Naive thymus-derived CD8-positive, alpha-beta T cell (primary cell): Measurements from ENCODE around the gene TYRO3. TPM values are rescaled to one million over a fixed set of nuclear protein-coding genes. Genes with fewer than 3 reads are reported as not detected.

ENCODE experiments used
- ATAC-seq, 2 donors: fragments of 150-1000 bp; cut with Tn5 transposase in 1 of 2; sonication (Bioruptor Pico), chemical (Tn5 transposase) in 1 of 2; 1 replicate in 1 of 2; 2 replicates in 1 of 2; pipeline ENCODE4 v1.10.0; 2021; ENCODE audit warnings: mild to moderate bottlenecking in 2 of 2, moderate library complexity in 2 of 2
- POLR2A ChIA-PET: fragments of 350-600 bp; sonication (Branson Sonifier 250); formaldehyde crosslinking; loops from one replicate; lab custom pipeline; 2021; ENCODE audit warnings: antibody characterized with exemption; lab: Charles Lee
- DNase-seq, 10 donors: peaks; one replicate each; pipeline versions ENCODE4 v3.0.0 to v3.0.0-alpha.2; 2020 to 2022
- H3K27ac Mint-ChIP-seq, 10 donors: one replicate each; pipeline ENCODE4 v1.8.0; 2020 to 2022; ENCODE audit warnings: mild to moderate bottlenecking in 10 of 10, mixed read lengths in 10 of 10, moderate library complexity in 4 of 10, inconsistent platforms in 1 of 10
- H3K27me3 Mint-ChIP-seq, 5 donors: one replicate each; pipeline ENCODE4 v1.8.0; 2021 to 2022; ENCODE audit warnings: mixed read lengths in 5 of 5
- H3K36me3 Mint-ChIP-seq, 3 donors: one replicate each; pipeline ENCODE4 v1.8.0; 2020 to 2022; ENCODE audit warnings: mixed read lengths in 3 of 3, mild to moderate bottlenecking in 2 of 3, inconsistent platforms in 1 of 3
- H3K4me1 Mint-ChIP-seq, 4 donors: one replicate each; pipeline ENCODE4 v1.8.0; 2021 to 2022; ENCODE audit warnings: mixed read lengths in 4 of 4
- H3K4me3 Mint-ChIP-seq, 10 donors: one replicate each; pipeline ENCODE4 v1.8.0; 2020 to 2022; ENCODE audit warnings: mild to moderate bottlenecking in 10 of 10, mixed read lengths in 10 of 10, moderate library complexity in 6 of 10, inconsistent platforms in 1 of 10
- H3K9me3 Mint-ChIP-seq, 9 donors: one replicate each; pipeline ENCODE4 v1.8.0; 2020 to 2022; ENCODE audit warnings: mixed read lengths in 9 of 9, mild to moderate bottlenecking in 3 of 9, inconsistent platforms in 1 of 9, moderate library complexity in 1 of 9
- polyA plus RNA-seq, 3 donors: library from polyadenylated mRNA; unstranded; fragments of 300-500 nt; fragmentation: Illumina TruSeq; gene quantifications; one replicate each; pipeline ENCODE4 v1.2.3, GENCODE V29; 2021
- total RNA-seq, 8 experiments: library from RNA in 2 of 8; stranded (reverse) in 2 of 8; gene quantifications; one replicate each; pipeline ENCODE4 v1.2.3 and lab custom pipeline; 2021 to 2026

TYRO3 gene
- total and polyA plus RNA-seq, 5 experiments from 2014 or later: 0.05 TPM; not detected in 4

DNA sequence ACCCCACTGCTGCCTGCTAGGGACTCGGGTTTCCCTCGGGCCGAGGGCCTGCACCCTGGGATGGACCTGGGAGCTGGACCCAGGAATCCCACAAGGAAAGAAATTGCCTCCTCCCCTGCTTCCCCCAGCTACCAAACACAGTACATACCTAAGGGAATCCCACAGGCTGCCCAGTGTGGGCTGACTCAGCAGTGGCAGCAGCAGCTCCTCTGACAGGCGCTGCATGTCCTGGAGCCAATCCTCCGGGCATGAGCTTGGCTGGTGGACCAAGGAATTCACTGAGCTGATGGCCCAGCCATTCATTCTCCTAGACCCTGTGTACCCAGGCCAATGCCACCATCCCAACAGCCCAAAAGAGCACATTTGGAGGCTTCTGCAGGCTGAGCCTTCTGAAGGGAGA, 35.9 kb upstream of the TYRO3 start:
- Mint-ChIP-seq H3K27ac (peak overlapping the region in 2 of 10 donors; percentile 43), H3K27me3 (no peaks in the 10 kb centered on the region), H3K4me1 (peaks cover 0 to 4% (median 0%) of the 10 kb centered on the region in 4 donors), H3K36me3 (peaks cover 0 to 35% (median 10%) of the 10 kb centered on the region in 3 donors), H3K9me3 (no peaks in the 10 kb centered on the region), H3K4me3 (no peak overlapping the region)
- no peak for DNase-seq
- ATAC-seq: no peak
- POLR2A ChIA-PET: no interaction called here

DNA sequence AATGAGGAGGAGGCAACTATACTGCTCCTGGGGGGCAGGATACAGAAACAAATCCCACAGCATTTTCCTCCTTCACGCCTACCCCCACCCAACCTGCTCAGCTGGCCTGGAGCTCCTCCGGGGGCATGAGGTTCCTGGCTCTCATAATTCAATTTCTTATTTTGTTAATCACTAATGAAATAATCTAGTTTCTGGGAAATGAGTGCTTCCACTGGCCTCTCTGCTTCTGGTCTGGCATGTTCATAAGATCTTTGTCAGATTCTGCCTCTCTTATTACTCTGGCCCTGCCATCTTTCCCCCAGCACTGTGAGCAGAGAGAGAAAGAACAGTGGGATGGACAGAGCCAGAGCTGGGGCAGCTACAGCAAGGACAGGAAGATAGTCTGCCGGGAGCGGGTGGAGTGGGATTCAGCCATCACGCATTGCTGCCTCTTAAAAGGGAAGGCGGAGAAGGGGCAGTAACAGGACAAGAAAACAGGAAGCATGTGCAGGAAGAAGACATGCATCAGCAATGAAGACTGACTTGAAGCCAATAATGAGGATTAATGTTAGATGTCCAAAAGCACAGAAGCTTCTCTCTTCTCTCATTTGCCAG, 28.6 kb upstream of the TYRO3 start:
- Mint-ChIP-seq H3K27me3 (no peaks in the 10 kb centered on the region), H3K9me3 (no peaks in the 10 kb centered on the region), H3K36me3 (peaks cover 0 to 84% (median 28%) of the 10 kb centered on the region in 3 donors), H3K4me1 (peaks cover 0 to 7% (median 3%) of the 10 kb centered on the region in 4 donors), H3K4me3 (no peak overlapping the region), H3K27ac (no peak overlapping the region)
- ATAC-seq (no peak), DNase-seq (no peak)
- POLR2A ChIA-PET: interaction anchor here (0.7 to 1.7 kb wide), 2 partner anchors 15 to 17 kb away, joined by 3 to 4 read pairs; partner anchors contain the start of gene LTK

- Mint-ChIP-seq H3K36me3 (peaks cover 4 to 56% (median 15%) of the 10 kb centered on the region in 3 donors), H3K27ac (no peak overlapping the region)
- POLR2A ChIA-PET: no interaction called here
These were observed 23.5 kb upstream of the TYRO3 start for GRCh38 chr15:41535544-41535943.

GRCh38 chr15:41536866-41537265, 22.1 kb upstream of the TYRO3 start:
- H3K36me3 Mint-ChIP-seq: peaks cover 4 to 55% (median 13%) of the 10 kb centered on the region in 3 donors
- no peak overlapping the region for H3K4me3 Mint-ChIP-seq
- ATAC-seq (no peak), DNase-seq (no peak)
- POLR2A ChIA-PET: interaction anchor here (0.8 kb wide), 1 partner anchor 53 kb away, joined by 3 read pairs; no protein-coding TSS in a partner anchor
- H3K4me1 Mint-ChIP-seq: peaks cover 2 to 12% (median 7%) of the 10 kb centered on the region in 4 donors
- H3K9me3 Mint-ChIP-seq: no peaks in the 10 kb centered on the region
- peak overlapping the region in 2 of 10 donors; percentile 14 to 20 for H3K27ac Mint-ChIP-seq
- H3K27me3 Mint-ChIP-seq: no peaks in the 10 kb centered on the region

More at GRCh38 chr15:41535544-41535943, 23.5 kb upstream of the TYRO3 start:
- ATAC-seq (no peak), DNase-seq (no peak)
- Mint-ChIP-seq H3K9me3 (no peaks in the 10 kb centered on the region), H3K4me1 (peaks cover 4 to 12% (median 6%) of the 10 kb centered on the region in 4 donors), H3K27me3 (no peaks in the 10 kb centered on the region), H3K4me3 (no peak overlapping the region)

GRCh38 chr15:41543521-41543870, 15.5 kb upstream of the TYRO3 start:
- DNase-seq (no peak), ATAC-seq (no peak)
- Mint-ChIP-seq H3K27ac (peak overlapping the region; percentile 89 to 98 (median 95)), H3K27me3 (no peaks in the 10 kb centered on the region), H3K4me1 (peaks cover 9 to 25% (median 17%) of the 10 kb centered on the region in 4 donors), H3K4me3 (peak overlapping the region; percentile 91 to 97 (median 95)), H3K36me3 (peaks cover 0 to 7% (median 0%) of the 10 kb centered on the region in 3 donors), H3K9me3 (no peaks in the 10 kb centered on the region)
- POLR2A ChIA-PET: interaction anchor here (0.6 to 3.5 kb wide), 11 partner anchors 11 to 1085 kb away, joined by 3 to 25 read pairs (median 5); partner anchors contain the start of genes LTK, MGA and TYRO3

- H3K36me3 Mint-ChIP-seq: peaks cover 0 to 7% (median 0%) of the 10 kb centered on the region in 3 donors
- POLR2A ChIA-PET: interaction anchor here (0.6 to 3.5 kb wide), 19 partner anchors 10 to 1061 kb away, joined by 3 to 25 read pairs (median 4); partner anchors contain the start of genes ITPKA, LTK, MGA and TYRO3
- ATAC-seq: peak; percentile 18 to 44
- peak overlapping the region; percentile 91 to 97 (median 95) for H3K4me3 Mint-ChIP-seq
- H3K9me3 Mint-ChIP-seq: no peaks in the 10 kb centered on the region
- H3K4me1 Mint-ChIP-seq: peaks cover 9 to 25% (median 16%) of the 10 kb centered on the region in 4 donors
- H3K27me3 Mint-ChIP-seq: no peaks in the 10 kb centered on the region
- peak in 6 of 10 donors; percentile 23 to 69 (median 48) for DNase-seq
- peak overlapping the region; percentile 89 to 98 (median 95) for H3K27ac Mint-ChIP-seq
These were observed 14.4 kb upstream of the TYRO3 start for GRCh38 chr15:41544650-41545015.

- no peaks in the 10 kb centered on the region for H3K27me3 Mint-ChIP-seq
- peaks cover 0 to 7% (median 0%) of the 10 kb centered on the region in 3 donors for H3K36me3 Mint-ChIP-seq
- peak overlapping the region; percentile 91 to 97 (median 95) for H3K4me3 Mint-ChIP-seq
- DNase-seq (no peak), ATAC-seq (no peak)
- peaks cover 9 to 25% (median 16%) of the 10 kb centered on the region in 4 donors for H3K4me1 Mint-ChIP-seq
- H3K27ac Mint-ChIP-seq: peak overlapping the region; percentile 48 to 98 (median 95)
- no peaks in the 10 kb centered on the region for H3K9me3 Mint-ChIP-seq
- POLR2A ChIA-PET: interaction anchor here (0.8 to 3.5 kb wide), 6 partner anchors 13 to 143 kb away, joined by 3 to 25 read pairs (median 4); partner anchors contain the start of genes ITPKA and TYRO3
These were observed 13.8 kb upstream of the TYRO3 start for GRCh38 chr15:41545218-41545617.

DNA sequence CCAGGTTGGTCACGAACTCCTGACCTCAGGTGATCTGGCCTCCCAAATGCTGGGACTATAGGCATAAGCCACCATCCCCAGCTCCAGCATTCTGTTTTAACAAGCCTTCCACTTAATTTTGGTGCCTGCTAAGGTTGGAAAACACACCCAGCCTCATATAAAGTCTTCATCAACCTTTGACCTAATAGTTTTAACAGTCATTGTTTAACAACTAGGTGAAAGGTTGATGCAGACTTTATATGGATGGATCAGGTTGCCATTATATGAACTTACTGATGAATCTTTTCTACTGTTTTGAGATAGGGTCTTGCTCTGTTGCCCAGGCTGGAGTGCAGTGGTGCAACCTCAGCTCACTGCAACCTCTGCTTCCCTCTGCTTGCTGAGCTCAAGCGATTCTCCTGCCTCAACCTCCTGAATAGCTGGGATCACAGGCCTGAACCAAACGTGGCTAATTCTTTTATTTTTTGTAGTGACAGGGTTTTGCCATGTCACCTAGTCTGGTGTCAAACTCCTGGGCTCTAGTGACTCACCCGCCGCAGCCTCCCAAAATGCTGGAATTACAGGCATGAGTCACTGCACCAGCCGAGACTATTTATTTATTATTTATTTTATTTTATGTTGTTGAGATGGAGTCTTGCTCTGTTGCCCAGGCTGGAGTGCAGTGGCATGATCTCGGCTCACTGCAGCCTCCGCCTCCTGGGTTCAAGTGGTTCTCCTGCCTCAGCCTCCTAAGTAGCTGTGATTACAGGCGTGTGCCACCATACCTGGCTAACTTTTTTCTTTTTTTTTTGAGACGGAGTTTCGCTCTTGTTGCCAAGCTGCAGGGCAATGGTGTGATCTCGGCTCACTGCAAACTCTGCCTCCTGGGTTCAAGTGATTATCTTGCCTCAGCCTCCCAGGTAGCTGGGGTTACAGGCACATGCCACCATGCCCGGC, 11.9 kb upstream of the TYRO3 start:
- Mint-ChIP-seq H3K4me3 (peak overlapping the region in 1 of 10 donors; percentile 38), H3K9me3 (no peaks in the 10 kb centered on the region)

DNA sequence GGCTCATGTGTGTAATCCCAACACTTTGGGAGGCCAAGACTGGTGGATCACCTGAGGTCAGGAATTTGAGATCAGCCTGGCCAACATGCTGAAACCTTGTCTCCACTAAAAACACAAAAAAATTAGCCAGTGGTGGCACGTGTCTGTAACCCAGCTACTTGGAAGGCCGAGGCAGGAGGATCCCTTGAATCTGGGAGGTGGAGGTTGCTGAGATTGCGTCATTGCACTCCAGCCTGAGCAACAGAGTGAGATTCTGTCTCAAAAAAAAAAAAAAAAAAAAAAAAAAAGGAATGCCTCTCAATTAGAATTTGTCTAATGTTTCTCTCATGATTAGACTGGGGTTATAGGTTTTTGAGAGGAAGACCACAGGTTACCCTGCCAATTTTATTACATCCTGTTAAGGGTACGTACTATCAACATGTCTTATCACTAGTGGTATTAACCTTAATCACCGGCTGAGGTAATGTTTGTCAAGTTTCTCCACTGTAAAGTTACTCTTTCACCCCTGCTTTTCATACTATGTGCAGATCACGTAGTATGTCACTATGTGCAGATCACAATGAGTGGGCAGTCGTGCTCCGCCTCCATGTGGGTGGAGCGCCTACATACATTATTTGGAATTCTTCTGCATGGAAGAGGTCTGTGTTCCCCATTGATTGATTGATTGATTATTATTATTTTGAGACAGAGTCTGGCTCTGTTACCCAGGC, 8.8 kb upstream of the TYRO3 start:
- POLR2A ChIA-PET: no interaction called here
- no peaks in the 10 kb centered on the region for H3K36me3 Mint-ChIP-seq
- H3K27me3 Mint-ChIP-seq: peaks cover 0 to 5% (median 0%) of the 10 kb centered on the region in 5 donors

More for the DNA sequence above, 11.9 kb upstream of the TYRO3 start:
- POLR2A ChIA-PET: no interaction called here
- DNase-seq (no peak), ATAC-seq (no peak)
- Mint-ChIP-seq H3K36me3 (peaks cover 0 to under 1% (median 0%) of the 10 kb centered on the region in 3 donors), H3K27ac (no peak overlapping the region), H3K27me3 (peaks cover 0 to 3% (median 0%) of the 10 kb centered on the region in 5 donors), H3K4me1 (peaks cover 6 to 21% (median 16%) of the 10 kb centered on the region in 4 donors)

GRCh38 chr15:41553731-41554130, 5.3 kb upstream of the TYRO3 start:
- Mint-ChIP-seq H3K4me1 (peaks cover 11 to 19% (median 13%) of the 10 kb centered on the region in 4 donors), H3K36me3 (no peaks in the 10 kb centered on the region), H3K27ac (no peak overlapping the region), H3K9me3 (no peaks in the 10 kb centered on the region), H3K27me3 (peaks cover 0 to 12% (median 7%) of the 10 kb centered on the region in 5 donors), H3K4me3 (no peak overlapping the region)
- DNase-seq (no peak), ATAC-seq (no peak)
- POLR2A ChIA-PET: interaction anchor here (0.7 to 1.0 kb wide), 2 partner anchors 10 to 32 kb away, joined by 3 read pairs; partner anchors contain the start of gene RPAP1

More for the DNA sequence above, 8.8 kb upstream of the TYRO3 start:
- DNase-seq (no peak), ATAC-seq (no peak)
- H3K27ac Mint-ChIP-seq: no peak overlapping the region
- peaks cover 0 to 3% (median under 1%) of the 10 kb centered on the region in 4 donors for H3K4me1 Mint-ChIP-seq
- H3K9me3 Mint-ChIP-seq: no peaks in the 10 kb centered on the region
- H3K4me3 Mint-ChIP-seq: no peak overlapping the region

DNA sequence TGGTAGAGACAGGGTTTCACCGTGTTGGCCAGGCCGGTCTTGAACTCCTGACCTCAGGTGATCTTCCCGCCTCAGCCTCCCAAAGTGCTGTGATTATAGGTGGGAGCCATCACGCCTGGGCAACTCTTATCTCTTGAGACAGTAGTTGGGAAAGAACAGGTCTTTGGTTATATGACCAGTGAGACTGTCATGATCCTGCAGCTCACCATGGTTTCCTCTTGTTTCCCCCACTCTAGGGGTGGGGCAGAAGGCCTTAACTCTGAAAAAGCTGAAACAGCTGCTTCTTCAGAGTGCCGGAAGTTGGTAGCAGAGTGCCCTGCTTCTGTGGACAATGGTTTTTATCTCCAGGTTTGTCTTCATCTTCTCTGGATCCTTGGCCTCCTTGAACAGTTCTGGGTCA, 4.7 kb upstream of the TYRO3 start:
- H3K9me3 Mint-ChIP-seq: no peaks in the 10 kb centered on the region
- H3K36me3 Mint-ChIP-seq: no peaks in the 10 kb centered on the region
- POLR2A ChIA-PET: interaction anchor here (1.0 kb wide), 1 partner anchor 10 kb away, joined by 3 read pairs; the partner anchor contains the start of gene RPAP1
- H3K4me1 Mint-ChIP-seq: peaks cover 11 to 19% (median 13%) of the 10 kb centered on the region in 4 donors
- no peak overlapping the region for H3K27ac Mint-ChIP-seq
- ATAC-seq (no peak), DNase-seq (no peak)
- no peak overlapping the region for H3K4me3 Mint-ChIP-seq
- H3K27me3 Mint-ChIP-seq: peaks cover 0 to 12% (median 7%) of the 10 kb centered on the region in 5 donors
